GM23338 (cell line): ENCODE measurements around the gene SEMA5A. TPM values are rescaled to one million over a fixed set of nuclear protein-coding genes. Genes with fewer than 3 reads are reported as not detected.

Experiments
- ATAC-seq: fragments of 200-7000 bp; cut with Tn5 transposase; 3 replicates; pipeline ENCODE4 v1.9.1; 2020
- DNase-seq: peaks from one replicate; pipeline ENCODE4 v3.0.0-alpha.2; 2015; ENCODE audit warnings: low spot score
- H2AFZ ChIP-seq: fragments of 200-600 bp; sonication (generic); 2 replicates; pipeline ENCODE4 v1.8.0; 2016; ENCODE audit warnings: antibody characterized with exemption, mild to moderate bottlenecking, moderate library complexity
- H3F3A ChIP-seq: fragments of 200-600 bp; sonication (generic); replicated peaks from 2 replicates; pipeline ENCODE4 v1.8.0; 2017; ENCODE audit warnings: antibody characterized with exemption, mixed run types, low read depth
- H3K27ac ChIP-seq: fragments of 200-600 bp; sonication (generic); 2 replicates; pipeline ENCODE4 v1.6.1; 2016; ENCODE audit warnings: low read depth
- H3K27me3 ChIP-seq: fragments of 200-600 bp; sonication (generic); 2 replicates; pipeline ENCODE4 v1.8.0; 2016; ENCODE audit warnings: mild to moderate bottlenecking, mixed run types, moderate library complexity; ENCODE audit not compliant: insufficient read depth
- H3K36me3 ChIP-seq: fragments of 200-600 bp; sonication (generic); 2 replicates; pipeline ENCODE4 v1.8.0; 2016; ENCODE audit warnings: mild to moderate bottlenecking; ENCODE audit not compliant: insufficient read depth
- H3K4me1 ChIP-seq: fragments of 200-600 bp; sonication (generic); 2 replicates; pipeline ENCODE4 v1.8.0; 2016; ENCODE audit warnings: mild to moderate bottlenecking, moderate library complexity; ENCODE audit not compliant: insufficient read depth
- H3K4me2 ChIP-seq: fragments of 200-600 bp; sonication (generic); 2 replicates; pipeline ENCODE4 v1.7.1; 2017; ENCODE audit warnings: mixed run types
- H3K4me3 ChIP-seq: fragments of 200-600 bp; sonication (generic); 2 replicates; pipeline ENCODE4 v1.6.1; 2016; ENCODE audit warnings: mixed run types
- H3K79me2 ChIP-seq: fragments of 200-600 bp; sonication (generic); replicated peaks from 2 replicates; pipeline ENCODE4 v1.8.0; 2017; ENCODE audit warnings: mild to moderate bottlenecking; ENCODE audit not compliant: insufficient read depth
- H3K9me2 ChIP-seq: fragments of 200-600 bp; sonication (generic); 2 replicates; pipeline ENCODE4 v1.8.0; 2017; ENCODE audit not compliant: insufficient read depth
- H4K20me1 ChIP-seq: fragments of 200-600 bp; sonication (generic); replicated peaks from 2 replicates; pipeline ENCODE4 v1.8.0; 2017; ENCODE audit warnings: mild to moderate bottlenecking; ENCODE audit not compliant: insufficient read depth
- H3K27ac Mint-ChIP-seq: 2 replicates; pipeline ENCODE4 v1.8.0; 2020; ENCODE audit warnings: inconsistent platforms, mild to moderate bottlenecking, moderate library complexity, mixed read lengths
- H3K27me3 Mint-ChIP-seq: 3 replicates; pipeline ENCODE4 v1.8.0; 2022; ENCODE audit warnings: low read depth, mild to moderate bottlenecking, moderate library complexity, mixed read lengths, inconsistent platforms; ENCODE audit not compliant: insufficient read depth, poor library complexity
- H3K36me3 Mint-ChIP-seq: 3 replicates; pipeline ENCODE4 v1.8.0; 2021; ENCODE audit warnings: low read depth, mild to moderate bottlenecking, inconsistent platforms, moderate library complexity, mixed read lengths
- H3K4me1 Mint-ChIP-seq: 3 replicates; pipeline ENCODE4 v1.8.0; 2020; ENCODE audit warnings: mild to moderate bottlenecking, inconsistent platforms, mixed read lengths
- H3K4me3 Mint-ChIP-seq: 3 replicates; pipeline ENCODE4 v1.8.0; 2021; ENCODE audit warnings: moderate library complexity, mild to moderate bottlenecking, inconsistent platforms, mixed read lengths
- H3K9me3 Mint-ChIP-seq: 3 replicates; pipeline ENCODE4 v1.8.0; 2020; ENCODE audit warnings: moderate library complexity, mild to moderate bottlenecking, inconsistent platforms, mixed read lengths
- CREB1 ChIP-seq: fragments of 250-450 bp; sonication (Bioruptor Pico); IDR thresholded peaks from 2 replicates; pipeline ENCODE4 v1.5.0; 2020; ENCODE audit warnings: low read depth, mild to moderate bottlenecking, moderate library complexity
- EZH2 ChIP-seq: fragments of 200-600 bp; sonication (generic); IDR thresholded peaks from one replicate; pipeline ENCODE4 v1.8.0; 2017; ENCODE audit warnings: antibody characterized with exemption, mild to moderate bottlenecking, low read depth; ENCODE audit not compliant: unreplicated experiment
- EZH2phosphoT487 ChIP-seq: fragments of 200-600 bp; sonication (generic); IDR thresholded peaks from one replicate; pipeline ENCODE4 v1.8.1; 2018; ENCODE audit warnings: antibody characterized with exemption; ENCODE audit not compliant: unreplicated experiment
- JUNB ChIP-seq: IDR thresholded peaks from one replicate; pipeline ENCODE4 v1.6.1; 2016; ENCODE audit warnings: antibody characterized with exemption; ENCODE audit not compliant: unreplicated experiment
- NANOG ChIP-seq: IDR thresholded peaks from 2 replicates; pipeline ENCODE4 v1.6.1; 2016; ENCODE audit warnings: antibody characterized with exemption, borderline replicate concordance
- POLR2AphosphoS5 ChIP-seq: IDR thresholded peaks from 2 replicates; pipeline ENCODE4 v1.6.1; 2016; ENCODE audit warnings: antibody characterized with exemption, low read depth
- STAT1 ChIP-seq: IDR thresholded peaks from one replicate; pipeline ENCODE4 v1.6.1; 2016; ENCODE audit warnings: antibody characterized with exemption; ENCODE audit not compliant: unreplicated experiment
- ZNF114 ChIP-seq: fragments of 250-450 bp; sonication (Bioruptor Pico); IDR thresholded peaks from 2 replicates; pipeline ENCODE4 v1.5.0; 2020; ENCODE audit warnings: mild to moderate bottlenecking, moderate library complexity
- ZNF331 ChIP-seq: fragments of 250-450 bp; sonication (Bioruptor Pico); IDR thresholded peaks from 2 replicates; pipeline ENCODE4 v1.5.0; 2020; ENCODE audit warnings: low read depth, mild to moderate bottlenecking, moderate library complexity
- polyA plus RNA-seq: library from polyadenylated mRNA; unstranded; fragments of >200 nt; fragmentation: Nextera tagmentation; extraction: Ambion mirVana; gene quantifications from 2 replicates; pipeline ENCODE4 v1.2.1, GENCODE V29; 2016
- total RNA-seq: library from RNA; depleted of rRNA; stranded (reverse); fragments of >200 nt; shearing (Covaris generic); gene quantifications from 2 replicates; pipeline ENCODE4 v1.2.3, GENCODE V29; 2014
- TF ChIP-seq, protein P1 (sequence below): fragments of 250-450 bp; sonication (Bioruptor Pico); IDR thresholded peaks from 2 replicates; pipeline ENCODE4 v1.5.0; 2020; ENCODE audit warnings: mild to moderate bottlenecking, moderate library complexity
- TF ChIP-seq, protein P2 (sequence below), 2 experiments: fragments of 200-600 bp in 1 of 2; sonication (generic) in 1 of 2; conservative IDR thresholded peaks; 2 replicates each; pipeline versions ENCODE4 v1.5.1 to v1.6.1; 2016 to 2017; ENCODE audit warnings: antibody characterized with exemption in 2 of 2, low read depth in 2 of 2, mild to moderate bottlenecking in 2 of 2, moderate library complexity in 1 of 2
- TF ChIP-seq, protein P3 (sequence below): IDR thresholded peaks from 2 replicates; pipeline ENCODE4 v1.6.1; 2016; ENCODE audit warnings: antibody characterized with exemption
- TF ChIP-seq, protein P4 (sequence below): IDR thresholded peaks from one replicate; pipeline ENCODE4 v1.6.1; 2018; ENCODE audit warnings: antibody characterized with exemption; ENCODE audit not compliant: unreplicated experiment

Gene SEMA5A
- total and polyA plus RNA-seq, 2 experiments from 2014 or later = 2.1 to 8.1 TPM

DNA sequence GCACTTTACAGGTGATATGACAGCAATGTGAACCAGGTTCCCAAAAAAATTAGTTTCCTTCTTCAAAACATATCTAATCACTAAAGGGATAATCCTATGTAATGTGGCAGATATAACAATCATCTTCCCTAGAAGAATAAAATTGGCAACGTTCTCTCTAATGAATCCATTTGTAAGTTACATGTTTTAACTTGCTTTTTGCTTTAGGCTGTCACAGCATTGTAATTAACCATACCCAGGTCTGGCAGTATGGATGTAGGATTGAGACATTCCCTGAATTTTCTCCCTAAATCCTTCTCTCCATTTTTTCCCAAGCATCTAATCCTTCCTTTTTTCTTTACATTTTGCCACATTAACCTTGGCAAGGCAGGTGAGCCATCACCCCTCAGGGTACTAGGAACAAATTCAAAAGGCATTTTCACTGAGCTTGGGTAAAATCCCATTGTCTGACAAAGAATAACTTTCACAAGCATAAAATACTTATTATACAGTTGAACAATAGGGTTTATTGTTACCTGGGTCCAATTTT is 548.3 kb downstream of the SEMA5A start:
- no peak overlapping the region for H3K27ac ChIP-seq
- no peak for ATAC-seq
- H3K27me3 ChIP-seq = no peaks in the 10 kb centered on the region
- peaks cover 8% of the 10 kb centered on the region; the same call in 1 of the 2 replicates for H3K4me1 ChIP-seq
- no peak overlapping the region for H2AFZ ChIP-seq
- H3K27ac Mint-ChIP-seq = no peak overlapping the region
- H3K79me2 ChIP-seq = no peaks in the 10 kb centered on the region
- H3K4me3 Mint-ChIP-seq = no peak overlapping the region
- no peak overlapping the region for H3K4me2 ChIP-seq
- no peaks in the 10 kb centered on the region for H3K9me3 Mint-ChIP-seq
- H3K4me1 Mint-ChIP-seq = peaks cover 5% of the 10 kb centered on the region; the same call in 2 of the 3 replicates
- no peaks in the 10 kb centered on the region for H3K36me3 Mint-ChIP-seq
- DNase-seq = no peak
- no peaks in the 10 kb centered on the region for H3K27me3 Mint-ChIP-seq
- no peaks in the 10 kb centered on the region for H3K9me2 ChIP-seq
- TF ChIP-seq NANOG (no peak), JUNB (no peak), ZNF114 (CRISPR knock-in tag) (no peak), EZH2 (no peak), ZNF331 (no peak), EZH2phosphoT487 (no peak), POLR2AphosphoS5 (no peak), STAT1 (no peak), CREB1 (CRISPR knock-in tag) (no peak)
- TF ChIP-seq, protein P1, sequence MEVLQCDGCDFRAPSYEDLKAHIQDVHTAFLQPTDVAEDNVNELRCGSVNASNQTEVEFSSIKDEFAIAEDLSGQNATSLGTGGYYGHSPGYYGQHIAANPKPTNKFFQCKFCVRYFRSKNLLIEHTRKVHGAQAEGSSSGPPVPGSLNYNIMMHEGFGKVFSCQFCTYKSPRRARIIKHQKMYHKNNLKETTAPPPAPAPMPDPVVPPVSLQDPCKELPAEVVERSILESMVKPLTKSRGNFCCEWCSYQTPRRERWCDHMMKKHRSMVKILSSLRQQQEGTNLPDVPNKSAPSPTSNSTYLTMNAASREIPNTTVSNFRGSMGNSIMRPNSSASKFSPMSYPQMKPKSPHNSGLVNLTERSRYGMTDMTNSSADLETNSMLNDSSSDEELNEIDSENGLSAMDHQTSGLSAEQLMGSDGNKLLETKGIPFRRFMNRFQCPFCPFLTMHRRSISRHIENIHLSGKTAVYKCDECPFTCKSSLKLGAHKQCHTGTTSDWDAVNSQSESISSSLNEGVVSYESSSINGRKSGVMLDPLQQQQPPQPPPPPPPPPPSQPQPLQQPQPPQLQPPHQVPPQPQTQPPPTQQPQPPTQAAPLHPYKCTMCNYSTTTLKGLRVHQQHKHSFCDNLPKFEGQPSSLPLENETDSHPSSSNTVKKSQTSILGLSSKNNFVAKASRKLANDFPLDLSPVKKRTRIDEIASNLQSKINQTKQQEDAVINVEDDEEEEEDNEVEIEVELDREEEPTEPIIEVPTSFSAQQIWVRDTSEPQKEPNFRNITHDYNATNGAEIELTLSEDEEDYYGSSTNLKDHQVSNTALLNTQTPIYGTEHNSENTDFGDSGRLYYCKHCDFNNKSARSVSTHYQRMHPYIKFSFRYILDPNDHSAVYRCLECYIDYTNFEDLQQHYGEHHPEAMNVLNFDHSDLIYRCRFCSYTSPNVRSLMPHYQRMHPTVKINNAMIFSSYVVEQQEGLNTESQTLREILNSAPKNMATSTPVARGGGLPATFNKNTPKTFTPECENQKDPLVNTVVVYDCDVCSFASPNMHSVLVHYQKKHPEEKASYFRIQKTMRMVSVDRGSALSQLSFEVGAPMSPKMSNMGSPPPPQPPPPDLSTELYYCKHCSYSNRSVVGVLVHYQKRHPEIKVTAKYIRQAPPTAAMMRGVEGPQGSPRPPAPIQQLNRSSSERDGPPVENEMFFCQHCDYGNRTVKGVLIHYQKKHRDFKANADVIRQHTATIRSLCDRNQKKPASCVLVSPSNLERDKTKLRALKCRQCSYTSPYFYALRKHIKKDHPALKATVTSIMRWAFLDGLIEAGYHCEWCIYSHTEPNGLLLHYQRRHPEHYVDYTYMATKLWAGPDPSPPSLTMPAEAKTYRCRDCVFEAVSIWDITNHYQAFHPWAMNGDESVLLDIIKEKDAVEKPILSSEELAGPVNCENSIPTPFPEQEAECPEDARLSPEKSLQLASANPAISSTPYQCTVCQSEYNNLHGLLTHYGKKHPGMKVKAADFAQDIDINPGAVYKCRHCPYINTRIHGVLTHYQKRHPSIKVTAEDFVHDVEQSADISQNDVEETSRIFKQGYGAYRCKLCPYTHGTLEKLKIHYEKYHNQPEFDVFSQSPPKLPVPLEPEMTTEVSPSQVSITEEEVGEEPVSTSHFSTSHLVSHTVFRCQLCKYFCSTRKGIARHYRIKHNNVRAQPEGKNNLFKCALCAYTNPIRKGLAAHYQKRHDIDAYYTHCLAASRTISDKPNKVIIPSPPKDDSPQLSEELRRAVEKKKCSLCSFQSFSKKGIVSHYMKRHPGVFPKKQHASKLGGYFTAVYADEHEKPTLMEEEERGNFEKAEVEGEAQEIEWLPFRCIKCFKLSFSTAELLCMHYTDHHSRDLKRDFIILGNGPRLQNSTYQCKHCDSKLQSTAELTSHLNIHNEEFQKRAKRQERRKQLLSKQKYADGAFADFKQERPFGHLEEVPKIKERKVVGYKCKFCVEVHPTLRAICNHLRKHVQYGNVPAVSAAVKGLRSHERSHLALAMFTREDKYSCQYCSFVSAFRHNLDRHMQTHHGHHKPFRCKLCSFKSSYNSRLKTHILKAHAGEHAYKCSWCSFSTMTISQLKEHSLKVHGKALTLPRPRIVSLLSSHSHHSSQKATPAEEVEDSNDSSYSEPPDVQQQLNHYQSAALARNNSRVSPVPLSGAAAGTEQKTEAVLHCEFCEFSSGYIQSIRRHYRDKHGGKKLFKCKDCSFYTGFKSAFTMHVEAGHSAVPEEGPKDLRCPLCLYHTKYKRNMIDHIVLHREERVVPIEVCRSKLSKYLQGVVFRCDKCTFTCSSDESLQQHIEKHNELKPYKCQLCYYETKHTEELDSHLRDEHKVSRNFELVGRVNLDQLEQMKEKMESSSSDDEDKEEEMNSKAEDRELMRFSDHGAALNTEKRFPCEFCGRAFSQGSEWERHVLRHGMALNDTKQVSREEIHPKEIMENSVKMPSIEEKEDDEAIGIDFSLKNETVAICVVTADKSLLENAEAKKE = no peak
- TF ChIP-seq, protein P2, sequence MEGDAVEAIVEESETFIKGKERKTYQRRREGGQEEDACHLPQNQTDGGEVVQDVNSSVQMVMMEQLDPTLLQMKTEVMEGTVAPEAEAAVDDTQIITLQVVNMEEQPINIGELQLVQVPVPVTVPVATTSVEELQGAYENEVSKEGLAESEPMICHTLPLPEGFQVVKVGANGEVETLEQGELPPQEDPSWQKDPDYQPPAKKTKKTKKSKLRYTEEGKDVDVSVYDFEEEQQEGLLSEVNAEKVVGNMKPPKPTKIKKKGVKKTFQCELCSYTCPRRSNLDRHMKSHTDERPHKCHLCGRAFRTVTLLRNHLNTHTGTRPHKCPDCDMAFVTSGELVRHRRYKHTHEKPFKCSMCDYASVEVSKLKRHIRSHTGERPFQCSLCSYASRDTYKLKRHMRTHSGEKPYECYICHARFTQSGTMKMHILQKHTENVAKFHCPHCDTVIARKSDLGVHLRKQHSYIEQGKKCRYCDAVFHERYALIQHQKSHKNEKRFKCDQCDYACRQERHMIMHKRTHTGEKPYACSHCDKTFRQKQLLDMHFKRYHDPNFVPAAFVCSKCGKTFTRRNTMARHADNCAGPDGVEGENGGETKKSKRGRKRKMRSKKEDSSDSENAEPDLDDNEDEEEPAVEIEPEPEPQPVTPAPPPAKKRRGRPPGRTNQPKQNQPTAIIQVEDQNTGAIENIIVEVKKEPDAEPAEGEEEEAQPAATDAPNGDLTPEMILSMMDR (conservative IDR thresholded peaks at IDR 0.05; ENCODE audit: low read depth in 2 of 2) = no peak
- TF ChIP-seq, protein P3, sequence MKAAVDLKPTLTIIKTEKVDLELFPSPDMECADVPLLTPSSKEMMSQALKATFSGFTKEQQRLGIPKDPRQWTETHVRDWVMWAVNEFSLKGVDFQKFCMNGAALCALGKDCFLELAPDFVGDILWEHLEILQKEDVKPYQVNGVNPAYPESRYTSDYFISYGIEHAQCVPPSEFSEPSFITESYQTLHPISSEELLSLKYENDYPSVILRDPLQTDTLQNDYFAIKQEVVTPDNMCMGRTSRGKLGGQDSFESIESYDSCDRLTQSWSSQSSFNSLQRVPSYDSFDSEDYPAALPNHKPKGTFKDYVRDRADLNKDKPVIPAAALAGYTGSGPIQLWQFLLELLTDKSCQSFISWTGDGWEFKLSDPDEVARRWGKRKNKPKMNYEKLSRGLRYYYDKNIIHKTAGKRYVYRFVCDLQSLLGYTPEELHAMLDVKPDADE = no peak
- TF ChIP-seq, protein P4, sequence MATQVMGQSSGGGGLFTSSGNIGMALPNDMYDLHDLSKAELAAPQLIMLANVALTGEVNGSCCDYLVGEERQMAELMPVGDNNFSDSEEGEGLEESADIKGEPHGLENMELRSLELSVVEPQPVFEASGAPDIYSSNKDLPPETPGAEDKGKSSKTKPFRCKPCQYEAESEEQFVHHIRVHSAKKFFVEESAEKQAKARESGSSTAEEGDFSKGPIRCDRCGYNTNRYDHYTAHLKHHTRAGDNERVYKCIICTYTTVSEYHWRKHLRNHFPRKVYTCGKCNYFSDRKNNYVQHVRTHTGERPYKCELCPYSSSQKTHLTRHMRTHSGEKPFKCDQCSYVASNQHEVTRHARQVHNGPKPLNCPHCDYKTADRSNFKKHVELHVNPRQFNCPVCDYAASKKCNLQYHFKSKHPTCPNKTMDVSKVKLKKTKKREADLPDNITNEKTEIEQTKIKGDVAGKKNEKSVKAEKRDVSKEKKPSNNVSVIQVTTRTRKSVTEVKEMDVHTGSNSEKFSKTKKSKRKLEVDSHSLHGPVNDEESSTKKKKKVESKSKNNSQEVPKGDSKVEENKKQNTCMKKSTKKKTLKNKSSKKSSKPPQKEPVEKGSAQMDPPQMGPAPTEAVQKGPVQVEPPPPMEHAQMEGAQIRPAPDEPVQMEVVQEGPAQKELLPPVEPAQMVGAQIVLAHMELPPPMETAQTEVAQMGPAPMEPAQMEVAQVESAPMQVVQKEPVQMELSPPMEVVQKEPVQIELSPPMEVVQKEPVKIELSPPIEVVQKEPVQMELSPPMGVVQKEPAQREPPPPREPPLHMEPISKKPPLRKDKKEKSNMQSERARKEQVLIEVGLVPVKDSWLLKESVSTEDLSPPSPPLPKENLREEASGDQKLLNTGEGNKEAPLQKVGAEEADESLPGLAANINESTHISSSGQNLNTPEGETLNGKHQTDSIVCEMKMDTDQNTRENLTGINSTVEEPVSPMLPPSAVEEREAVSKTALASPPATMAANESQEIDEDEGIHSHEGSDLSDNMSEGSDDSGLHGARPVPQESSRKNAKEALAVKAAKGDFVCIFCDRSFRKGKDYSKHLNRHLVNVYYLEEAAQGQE = no peak
- H3F3A ChIP-seq = no peaks in the 10 kb centered on the region
- H4K20me1 ChIP-seq = no peaks in the 10 kb centered on the region
- H3K4me3 ChIP-seq = no peak overlapping the region
- no peaks in the 10 kb centered on the region for H3K36me3 ChIP-seq
